Subcutaneous adipose tissue (tissue), 4 donors: ENCODE results near the gene PPAT. TPM values are rescaled to one million over a fixed set of nuclear protein-coding genes. Genes with fewer than 3 reads are reported as not detected.

ENCODE experiments used
- total RNA-seq, 4 donors: library from RNA; depleted of rRNA; stranded (reverse); fragments of >200 nt; gene quantifications; one replicate each; pipeline ENCODE4 v1.1.0, GENCODE V29; 2016
- TF ChIP-seq, protein P1 (sequence below): fragments of 450-650 bp; IDR thresholded peaks from one replicate; pipeline ENCODE4 v1.5.1; 2016; ENCODE audit warnings: low read depth, mild to moderate bottlenecking, control low read depth, antibody characterized with exemption, moderate library complexity

PPAT gene
- total RNA-seq, 4 donors from 2014 or later, result 4.1 to 5.7 (median 4.5) TPM

- TF ChIP-seq, protein P1, sequence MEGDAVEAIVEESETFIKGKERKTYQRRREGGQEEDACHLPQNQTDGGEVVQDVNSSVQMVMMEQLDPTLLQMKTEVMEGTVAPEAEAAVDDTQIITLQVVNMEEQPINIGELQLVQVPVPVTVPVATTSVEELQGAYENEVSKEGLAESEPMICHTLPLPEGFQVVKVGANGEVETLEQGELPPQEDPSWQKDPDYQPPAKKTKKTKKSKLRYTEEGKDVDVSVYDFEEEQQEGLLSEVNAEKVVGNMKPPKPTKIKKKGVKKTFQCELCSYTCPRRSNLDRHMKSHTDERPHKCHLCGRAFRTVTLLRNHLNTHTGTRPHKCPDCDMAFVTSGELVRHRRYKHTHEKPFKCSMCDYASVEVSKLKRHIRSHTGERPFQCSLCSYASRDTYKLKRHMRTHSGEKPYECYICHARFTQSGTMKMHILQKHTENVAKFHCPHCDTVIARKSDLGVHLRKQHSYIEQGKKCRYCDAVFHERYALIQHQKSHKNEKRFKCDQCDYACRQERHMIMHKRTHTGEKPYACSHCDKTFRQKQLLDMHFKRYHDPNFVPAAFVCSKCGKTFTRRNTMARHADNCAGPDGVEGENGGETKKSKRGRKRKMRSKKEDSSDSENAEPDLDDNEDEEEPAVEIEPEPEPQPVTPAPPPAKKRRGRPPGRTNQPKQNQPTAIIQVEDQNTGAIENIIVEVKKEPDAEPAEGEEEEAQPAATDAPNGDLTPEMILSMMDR, result no peak
Observed at GRCh38 chr4:56417396-56417795, 18.0 kb downstream of the PPAT start.

GRCh38 chr4:56416349-56416748 is 19.1 kb downstream of the PPAT start:
- TF ChIP-seq, protein P1, result no peak

- TF ChIP-seq, protein P1, result no peak
Observed at GRCh38 chr4:56414135-56414670, 21.2 kb downstream of the PPAT start.

DNA sequence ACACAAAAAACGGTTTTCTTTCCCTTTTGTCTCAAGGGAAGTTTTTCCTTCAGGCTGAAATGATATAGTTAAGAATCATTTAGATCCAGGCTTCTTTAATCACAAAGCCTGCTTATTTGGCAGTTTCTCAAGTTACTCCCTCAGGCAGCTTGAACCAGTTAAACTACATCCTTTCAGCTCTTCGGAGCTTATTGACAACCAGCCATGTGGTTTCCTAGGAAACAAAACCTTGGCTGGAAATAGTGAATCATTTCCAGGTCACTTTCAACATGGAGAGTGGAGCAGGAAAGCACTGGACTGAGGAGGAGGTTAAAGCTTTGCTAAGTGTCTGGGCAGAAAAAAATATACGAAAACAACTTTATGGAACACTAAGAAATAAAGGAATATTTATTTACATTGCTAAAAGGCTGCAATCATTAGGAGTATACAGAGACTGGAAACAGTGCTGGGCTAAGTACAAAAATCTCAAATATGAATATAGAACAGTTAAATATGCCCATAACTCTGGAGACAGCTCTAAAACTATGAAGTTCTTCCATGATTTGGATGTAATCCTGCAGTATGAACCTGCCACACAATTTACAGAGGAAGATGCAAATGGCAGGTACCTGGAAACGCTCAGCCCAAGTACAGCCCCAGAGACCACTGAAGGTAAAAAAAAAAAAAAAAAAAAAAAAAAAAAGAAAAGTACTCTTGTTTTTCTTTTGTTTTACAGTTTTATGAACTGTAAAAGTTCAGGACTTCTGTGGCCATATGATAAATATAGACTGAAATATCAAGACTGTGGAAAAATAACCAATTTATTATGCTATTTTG is 25.0 kb downstream of the PPAT start:
- TF ChIP-seq, protein P1, result no peak

DNA sequence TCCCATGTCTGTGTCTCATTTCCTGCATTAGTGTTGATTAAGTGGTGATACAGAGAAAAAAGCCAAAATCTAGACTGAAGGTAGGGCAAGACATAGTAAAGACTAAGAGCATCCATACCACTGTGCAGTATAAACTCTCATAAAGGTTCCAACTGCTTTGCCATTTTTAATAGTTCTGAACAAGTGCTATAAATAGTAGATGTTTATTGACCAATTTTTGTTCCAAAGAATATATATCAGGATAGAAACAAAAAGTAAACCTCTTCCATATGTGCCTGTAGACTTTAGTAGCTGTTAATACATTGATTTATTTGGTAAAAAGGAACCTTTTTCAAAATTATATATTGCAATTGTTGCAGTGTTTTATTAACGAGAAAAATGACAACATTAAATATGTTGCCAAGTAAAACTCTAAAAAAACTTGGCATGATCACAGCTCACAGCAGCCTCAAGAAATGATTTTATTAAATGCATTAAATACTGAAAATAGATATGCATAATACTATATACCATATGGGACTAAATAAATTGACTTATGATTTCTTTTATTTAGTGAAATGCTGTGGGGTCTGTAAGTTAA is 25.8 kb downstream of the PPAT start:
- TF ChIP-seq, protein P1, result no peak

DNA sequence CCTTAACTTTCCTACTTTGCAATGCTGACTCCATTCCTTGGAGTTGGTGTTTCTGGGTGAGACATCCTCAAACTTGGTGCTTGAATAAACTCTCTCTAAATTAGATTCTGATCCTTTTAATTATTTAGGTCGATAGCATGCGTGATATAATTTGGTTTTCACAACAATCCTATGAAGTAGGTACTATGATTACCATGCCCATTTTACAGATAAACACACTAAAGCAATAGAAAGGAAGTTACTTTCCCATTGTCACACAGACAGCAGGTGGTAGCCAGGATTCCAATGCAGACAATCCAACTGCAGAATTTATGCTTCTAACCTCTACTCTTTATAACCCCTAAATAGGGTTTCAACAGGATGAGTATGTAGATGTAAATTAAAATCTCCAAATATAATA is 26.4 kb downstream of the PPAT start:
- TF ChIP-seq, protein P1, result no peak

- TF ChIP-seq, protein P1, result no peak
Observed at GRCh38 chr4:56406151-56406550, 29.3 kb downstream of the PPAT start.
